H9 (cell line): Measurements from ENCODE around the gene TPPP3. TPM values are rescaled to one million over a fixed set of nuclear protein-coding genes. Genes with fewer than 3 reads are reported as not detected.
A peak's percentile ranks its signal among the peaks of the same experiment; 100 is the strongest.

Experiments used
- DNase-seq: peaks from one replicate; pipeline ENCODE4 v3.0.0-alpha.2; 2017
- H2AFZ ChIP-seq: one replicate; pipeline ENCODE4 v1.6.1; 2013; ENCODE audit warnings: mild to moderate bottlenecking, low read length, control low read depth, moderate library complexity
- H2AK5ac ChIP-seq: 2 replicates; pipeline ENCODE4 v1.6.1; 2013; ENCODE audit warnings: low read length, control low read depth, mixed read lengths; ENCODE audit not compliant: insufficient read length
- H2BK120ac ChIP-seq: one replicate; pipeline ENCODE4 v1.6.1; 2013; ENCODE audit warnings: low read depth, mild to moderate bottlenecking, low read length, control low read depth, inconsistent platforms; ENCODE audit not compliant: poor library complexity, severe bottlenecking
- H2BK12ac ChIP-seq: 2 replicates; pipeline ENCODE4 v1.6.1; 2013; ENCODE audit warnings: low read length, control low read depth, mixed read lengths, low read depth; ENCODE audit not compliant: insufficient read length
- H2BK15ac ChIP-seq: 2 replicates; pipeline ENCODE4 v1.6.1; 2013; ENCODE audit warnings: low read depth, low read length, control low read depth
- H2BK20ac ChIP-seq: one replicate; pipeline ENCODE4 v1.6.1; 2013; ENCODE audit warnings: low read depth, mild to moderate bottlenecking, low read length, control low read depth, inconsistent platforms; ENCODE audit not compliant: poor library complexity, severe bottlenecking
- H2BK5ac ChIP-seq: 2 replicates; pipeline ENCODE4 v1.6.1; 2013; ENCODE audit warnings: low read length, control low read depth, mixed read lengths; ENCODE audit not compliant: insufficient read length
- H3K14ac ChIP-seq: 2 replicates; pipeline ENCODE4 v1.6.1; 2013; ENCODE audit warnings: low read length, control low read depth; ENCODE audit not compliant: insufficient read depth
- H3K18ac ChIP-seq: 2 replicates; pipeline ENCODE4 v1.6.1; 2013; ENCODE audit warnings: low read depth, mild to moderate bottlenecking, mixed read lengths, low read length, control low read depth; ENCODE audit not compliant: insufficient read length
- H3K23ac ChIP-seq: 2 replicates; pipeline ENCODE4 v1.6.1; 2013; ENCODE audit warnings: low read length, control low read depth, mixed read lengths, low read depth; ENCODE audit not compliant: insufficient read length
- H3K23me2 ChIP-seq: 2 replicates; pipeline ENCODE4 v1.6.1; 2013; ENCODE audit warnings: low read depth, mild to moderate bottlenecking, mixed read lengths, low read length, control low read depth; ENCODE audit not compliant: insufficient read length, poor library complexity, severe bottlenecking
- H3K27ac ChIP-seq: 2 replicates; pipeline ENCODE4 v1.5.1; 2013; ENCODE audit warnings: low read length, control low read depth, mixed read lengths, low read depth; ENCODE audit not compliant: insufficient read length
- H3K27me3 ChIP-seq: 2 replicates; pipeline ENCODE4 v1.6.1; 2013; ENCODE audit warnings: low read length, control low read depth, inconsistent platforms; ENCODE audit not compliant: insufficient read depth
- H3K4ac ChIP-seq: 2 replicates; pipeline ENCODE4 v1.6.1; 2013; ENCODE audit warnings: low read depth, mild to moderate bottlenecking, control low read depth, inconsistent platforms, low read length, moderate library complexity
- H3K4me1 ChIP-seq: 2 replicates; pipeline ENCODE4 v1.6.1; 2013; ENCODE audit warnings: low read length, control low read depth, inconsistent platforms; ENCODE audit not compliant: insufficient read depth
- H3K4me2 ChIP-seq: 2 replicates; pipeline ENCODE4 v1.6.1; 2013; ENCODE audit warnings: low read length, control low read depth, mixed read lengths; ENCODE audit not compliant: insufficient read length, insufficient read depth
- H3K56ac ChIP-seq: 2 replicates; pipeline ENCODE4 v1.6.1; 2013; ENCODE audit warnings: low read depth, mild to moderate bottlenecking, mixed read lengths, low read length, control low read depth; ENCODE audit not compliant: insufficient read length
- H3K79me1 ChIP-seq: 2 replicates; pipeline ENCODE4 v1.6.1; 2013; ENCODE audit warnings: low read depth, mild to moderate bottlenecking, moderate library complexity, low read length, control low read depth, inconsistent platforms; ENCODE audit not compliant: insufficient read depth, poor library complexity, severe bottlenecking
- H3K79me2 ChIP-seq: 2 replicates; pipeline ENCODE4 v1.6.1; 2013; ENCODE audit warnings: low read length, control low read depth, inconsistent platforms; ENCODE audit not compliant: insufficient read depth
- H3K9ac ChIP-seq: 2 replicates; pipeline ENCODE4 v1.6.1; 2013; ENCODE audit warnings: low read length, control low read depth, mixed read lengths; ENCODE audit not compliant: insufficient read length; ENCODE audit errors: extremely low read depth
- H3K9me3 ChIP-seq: one replicate; pipeline ENCODE4 v1.6.1; 2013; ENCODE audit warnings: low read depth, low read length, inconsistent platforms; ENCODE audit not compliant: control insufficient read depth
- H3T11ph ChIP-seq: one replicate; pipeline ENCODE4 v1.6.1; 2013; ENCODE audit warnings: mild to moderate bottlenecking, low read length, control low read depth, inconsistent platforms
- H4K20me1 ChIP-seq: one replicate; pipeline ENCODE4 v1.6.1; 2013; ENCODE audit not compliant: control insufficient read depth, insufficient read length, insufficient read depth
- H4K5ac ChIP-seq: 2 replicates; pipeline ENCODE4 v1.6.1; 2013; ENCODE audit warnings: low read depth, mild to moderate bottlenecking, mixed read lengths, low read length, control low read depth; ENCODE audit not compliant: insufficient read length
- H4K8ac ChIP-seq: replicated peaks from 2 replicates; pipeline ENCODE4 v1.6.1; 2013; ENCODE audit warnings: low read length, control low read depth, mixed read lengths, low read depth; ENCODE audit not compliant: insufficient read length
- H4K91ac ChIP-seq: 2 replicates; pipeline ENCODE4 v1.6.1; 2013; ENCODE audit warnings: low read depth, mild to moderate bottlenecking, moderate library complexity, mixed read lengths, low read length, control low read depth; ENCODE audit not compliant: insufficient read length
- H3K27ac Mint-ChIP-seq, 3 experiments: 2 replicates in 2 of 3; 3 replicates in 1 of 3; pipeline ENCODE4 v1.8.0; 2020 to 2021; ENCODE audit warnings: mixed read lengths in 3 of 3, mild to moderate bottlenecking in 1 of 3, moderate library complexity in 1 of 3
- H3K27me3 Mint-ChIP-seq: 2 replicates; pipeline ENCODE4 v1.8.0; 2021; ENCODE audit warnings: low read depth, mild to moderate bottlenecking, moderate library complexity, mixed read lengths
- H3K36me3 Mint-ChIP-seq, 3 experiments: 2 replicates in 2 of 3; 3 replicates in 1 of 3; pipeline ENCODE4 v1.8.0; 2020 to 2021; ENCODE audit warnings: low read depth in 3 of 3, mixed read lengths in 3 of 3; ENCODE audit not compliant: insufficient read depth in 1 of 3
- H3K4me1 Mint-ChIP-seq, 2 experiments: 2 replicates each; pipeline ENCODE4 v1.8.0; 2020; ENCODE audit warnings: mixed read lengths in 2 of 2
- H3K4me3 Mint-ChIP-seq, 2 experiments: 2 replicates in 1 of 2; 3 replicates in 1 of 2; pipeline ENCODE4 v1.8.0; 2020 to 2021; ENCODE audit warnings: mild to moderate bottlenecking in 2 of 2, mixed read lengths in 2 of 2, moderate library complexity in 1 of 2
- H3K9me3 Mint-ChIP-seq, 2 experiments: 2 replicates in 1 of 2; 3 replicates in 1 of 2; pipeline ENCODE4 v1.8.0; 2020; ENCODE audit warnings: mild to moderate bottlenecking in 2 of 2, mixed read lengths in 2 of 2, moderate library complexity in 1 of 2
- CTCF ChIP-seq: fragments of 200-600 bp; sonication (generic); conservative IDR thresholded peaks from 3 replicates; pipeline ENCODE4 v1.8.0; 2021; ENCODE audit warnings: antibody characterized with exemption, mild to moderate bottlenecking
- WGBS: extraction: QIAGEN DNeasy Blood & Tissue Kit; methylation state at CpG from one replicate; pipeline ENCODE4 v1.1.7; 2013; ENCODE audit warnings: missing lambda C conversion rate, low lambda C conversion rate, mixed read lengths; ENCODE audit not compliant: insufficient read length; ENCODE audit errors: extremely low coverage; 5-methylcytosine and 5-hydroxymethylcytosine counted together
- total RNA-seq: library from RNA; stranded (reverse); gene quantifications from 2 replicates; pipeline ENCODE4 v1.2.1, GENCODE V29; 2021

The TPPP3 gene
- total RNA-seq, 1 experiment from 2014 or later: 0.79 TPM

GRCh38 chr16:67433131-67433719, 39.9 kb upstream of the TPPP3 start:
- no peak overlapping the region for H4K91ac ChIP-seq
- peak overlapping the region; percentile 55 to 74; a peak in 4 of 5 replicates for H3K4me3 Mint-ChIP-seq

More at GRCh38 chr16:67433131-67433719, 39.9 kb upstream of the TPPP3 start:
- Histone ChIP-seq H2BK120ac (no peak overlapping the region), H3K14ac (no peak overlapping the region), H3K4ac (no peak overlapping the region), H3K9ac (no peak overlapping the region), H2AK5ac (no peak overlapping the region), H2BK5ac (no peak overlapping the region), H2AFZ (no peak overlapping the region), H3T11ph (no peak overlapping the region), H2BK20ac (no peak overlapping the region), H3K79me1 (no peaks in the 10 kb centered on the region), H3K23ac (no peak overlapping the region), H2BK12ac (no peak overlapping the region), H3K27me3 (no peaks in the 10 kb centered on the region; the same call in 1 of the 2 replicates), H3K56ac (no peak overlapping the region), H3K9me3 (no peaks in the 10 kb centered on the region), H4K8ac (no peak overlapping the region), H3K23me2 (peaks cover 17% of the 10 kb centered on the region), H2BK15ac (no peak overlapping the region), H3K4me2 (peak overlapping the region; percentile 58), H3K18ac (no peak overlapping the region), H4K20me1 (no peaks in the 10 kb centered on the region), H3K79me2 (no peaks in the 10 kb centered on the region; the same call in 1 of the 2 replicates), H3K4me1 (peaks cover 10% of the 10 kb centered on the region; the same call in 1 of the 2 replicates), H3K27ac (no peak overlapping the region), H4K5ac (no peak overlapping the region)
- WGBS: no CpG with 5 or more reads among the region's 5 CpGs
- no peak for TF ChIP-seq CTCF
- Mint-ChIP-seq H3K27me3 (peaks cover 16% of the 10 kb centered on the region), H3K36me3 (peaks cover 4 to 24% (median 14%) of the 10 kb centered on the region in 3 experiments; a peak in 6 of 7 replicates), H3K4me1 (peaks cover 43 to 45% of the 10 kb centered on the region in 2 experiments), H3K9me3 (no peaks in the 10 kb centered on the region), H3K27ac (peak overlapping the region in 1 of 3 experiments; percentile 89; a peak in 1 of 7 replicates)
- no peak for DNase-seq
